Measurements from ENCODE around the gene ARPC4.

GRCh38 chr3:9831253-9831652, 38.4 kb downstream of the ARPC4 start:
- TF ChIP-seq FOXM1 (IDR thresholded peaks at IDR 0.05; ENCODE audit: borderline replicate concordance, low read depth) (no peak), TCF12 (IDR thresholded peaks at IDR 0.05; ENCODE audit: low read depth) (no peak), CEBPB (IDR thresholded peaks at IDR 0.05) (no peak), EP300 (IDR thresholded peaks at IDR 0.05; ENCODE audit: borderline replicate concordance) (no peak), MAX (IDR thresholded peaks at IDR 0.05) (no peak), YY1 (IDR thresholded peaks at IDR 0.05; ENCODE audit: low read depth) (no peak), TAF1 (IDR thresholded peaks at IDR 0.05; ENCODE audit: low read depth) (no peak), TEAD4 (IDR thresholded peaks at IDR 0.05) (no peak), RAD21 (IDR thresholded peaks at IDR 0.05; ENCODE audit: low read depth) (no peak), CREB1 (IDR thresholded peaks at IDR 0.05; ENCODE audit: low read depth) (no peak), EGR1 (IDR thresholded peaks at IDR 0.05) (no peak), REST (IDR thresholded peaks at IDR 0.05; ENCODE audit: low read depth) (no peak)

Data from Ishikawa (cell line).